NCI-H2227 treated with DMSO at 0.1 percent for 48 hours (cell line): ENCODE measurements around the gene ZBTB7C.

Experiments
- DNase-seq: peaks from one replicate; lab custom pipeline; 2025; lab: John Stamatoyannopoulos, UW

Gene ZBTB7C

GRCh38 chr18:48352051-48352755, 57.0 kb downstream of the ZBTB7C start:
- DNase-seq = no peak

GRCh38 chr18:48351216-48352050, 57.8 kb downstream of the ZBTB7C start:
- no peak for DNase-seq

GRCh38 chr18:48348739-48349138, 60.4 kb downstream of the ZBTB7C start:
- no peak for DNase-seq

- DNase-seq = no peak
These were observed 61.3 kb downstream of the ZBTB7C start for GRCh38 chr18:48347756-48348326.

- no peak for DNase-seq
These were observed 63.6 kb downstream of the ZBTB7C start for GRCh38 chr18:48345596-48345995.

- DNase-seq = peak; percentile 19
These were observed 66.6 kb downstream of the ZBTB7C start for GRCh38 chr18:48342581-48342980.

GRCh38 chr18:48342125-48342524, 67.1 kb downstream of the ZBTB7C start:
- DNase-seq = no peak

GRCh38 chr18:48340560-48340959, 68.6 kb downstream of the ZBTB7C start:
- peak; percentile 50 for DNase-seq

GRCh38 chr18:48339692-48340091, 69.5 kb downstream of the ZBTB7C start:
- DNase-seq = no peak

GRCh38 chr18:48338915-48339314, 70.3 kb downstream of the ZBTB7C start:
- DNase-seq = no peak

- DNase-seq = no peak
These were observed 72.1 kb downstream of the ZBTB7C start for GRCh38 chr18:48337053-48337452.

- no peak for DNase-seq
These were observed 72.9 kb downstream of the ZBTB7C start for GRCh38 chr18:48336332-48336731.

- DNase-seq = no peak
These were observed 73.4 kb downstream of the ZBTB7C start for GRCh38 chr18:48335829-48336228.

- no peak for DNase-seq
These were observed 74.3 kb downstream of the ZBTB7C start for GRCh38 chr18:48334845-48335244.

GRCh38 chr18:48333563-48333962, 75.6 kb downstream of the ZBTB7C start:
- no peak for DNase-seq

GRCh38 chr18:48330016-48330991, 78.9 kb downstream of the ZBTB7C start:
- DNase-seq = no peak

- no peak for DNase-seq
These were observed 80.5 kb downstream of the ZBTB7C start for GRCh38 chr18:48328473-48329210.

- no peak for DNase-seq
These were observed 82.1 kb downstream of the ZBTB7C start for GRCh38 chr18:48326901-48327675.

- no peak for DNase-seq
These were observed 84.0 kb downstream of the ZBTB7C start for GRCh38 chr18:48325115-48325665.

GRCh38 chr18:48324651-48325050, 84.5 kb downstream of the ZBTB7C start:
- DNase-seq = no peak
